ENCODE data around the gene PSMF1.

- TF ChIP-seq CTCF (conservative IDR thresholded peaks at IDR 0.05 in 1 of 2, IDR thresholded peaks at IDR 0.05 in 1 of 2; ENCODE audit: low read depth in 1 of 2, low read length in 2 of 2) (no peak), EZH2 (IDR thresholded peaks at IDR 0.05; ENCODE audit: low read length, missing control alignments) (no peak)
These were observed 23.7 kb upstream of the PSMF1 start for GRCh38 chr20:1094751-1095150.

Measured in fibroblast of lung (primary cell).